ENCODE results near the gene ZNF555.

ZNF555 gene

DNA sequence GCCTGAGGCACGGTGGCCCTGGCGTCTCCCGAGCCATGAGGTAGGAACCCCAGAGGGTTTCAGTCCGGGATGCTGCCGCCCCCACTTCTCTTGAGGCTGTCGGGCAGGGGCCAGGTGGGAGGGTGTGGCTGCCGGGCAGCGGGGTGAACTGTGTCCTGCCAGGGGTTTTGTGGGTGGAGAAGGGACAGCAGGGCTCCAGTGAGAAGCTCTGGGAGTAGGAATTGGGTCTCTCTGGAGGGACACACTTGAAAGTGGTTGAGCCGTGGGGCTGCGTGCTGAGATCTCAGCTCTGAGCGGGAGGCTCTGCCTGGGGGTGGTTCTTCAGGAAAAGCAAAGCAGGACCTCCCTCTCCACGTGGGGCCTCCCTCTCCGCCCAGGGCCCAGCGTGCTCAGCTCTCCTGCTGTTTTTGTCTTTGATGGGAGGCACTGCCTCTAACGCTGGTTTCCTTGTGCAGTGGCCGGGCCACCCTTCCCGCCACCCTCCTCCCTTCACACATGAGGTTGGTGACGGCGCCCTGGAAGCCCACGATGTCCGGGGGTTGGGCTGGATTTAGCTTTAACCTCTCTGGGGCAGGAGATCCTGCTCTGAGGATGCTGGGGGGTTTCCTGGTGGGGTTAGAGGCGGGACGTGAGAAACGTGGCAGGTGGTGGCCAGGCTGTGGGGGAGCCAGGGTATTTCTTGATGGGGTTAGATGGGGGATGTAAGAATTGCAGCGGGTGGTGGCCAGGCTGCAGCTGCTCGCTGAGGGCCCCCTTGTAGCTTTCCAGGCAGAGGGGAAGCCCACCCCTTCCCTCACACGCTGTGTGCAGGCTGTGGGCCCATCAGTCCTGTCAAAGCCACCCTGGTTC is 36.9 kb upstream of the ZNF555 start:
- TF ChIP-seq ZNF8 (CRISPR knock-in tag; IDR thresholded peaks at IDR 0.05), result no peak
- TF ChIP-seq, protein P1, sequence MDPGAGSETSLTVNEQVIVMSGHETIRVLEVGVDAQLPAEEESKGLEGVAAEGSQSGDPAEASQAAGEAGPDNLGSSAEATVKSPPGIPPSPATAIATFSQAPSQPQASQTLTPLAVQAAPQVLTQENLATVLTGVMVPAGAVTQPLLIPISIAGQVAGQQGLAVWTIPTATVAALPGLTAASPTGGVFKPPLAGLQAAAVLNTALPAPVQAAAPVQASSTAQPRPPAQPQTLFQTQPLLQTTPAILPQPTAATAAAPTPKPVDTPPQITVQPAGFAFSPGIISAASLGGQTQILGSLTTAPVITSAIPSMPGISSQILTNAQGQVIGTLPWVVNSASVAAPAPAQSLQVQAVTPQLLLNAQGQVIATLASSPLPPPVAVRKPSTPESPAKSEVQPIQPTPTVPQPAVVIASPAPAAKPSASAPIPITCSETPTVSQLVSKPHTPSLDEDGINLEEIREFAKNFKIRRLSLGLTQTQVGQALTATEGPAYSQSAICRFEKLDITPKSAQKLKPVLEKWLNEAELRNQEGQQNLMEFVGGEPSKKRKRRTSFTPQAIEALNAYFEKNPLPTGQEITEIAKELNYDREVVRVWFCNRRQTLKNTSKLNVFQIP (CRISPR knock-in tag; IDR thresholded peaks at IDR 0.05; ENCODE audit: borderline replicate concordance, low read depth), result no peak
- no peak for ATAC-seq

DNA sequence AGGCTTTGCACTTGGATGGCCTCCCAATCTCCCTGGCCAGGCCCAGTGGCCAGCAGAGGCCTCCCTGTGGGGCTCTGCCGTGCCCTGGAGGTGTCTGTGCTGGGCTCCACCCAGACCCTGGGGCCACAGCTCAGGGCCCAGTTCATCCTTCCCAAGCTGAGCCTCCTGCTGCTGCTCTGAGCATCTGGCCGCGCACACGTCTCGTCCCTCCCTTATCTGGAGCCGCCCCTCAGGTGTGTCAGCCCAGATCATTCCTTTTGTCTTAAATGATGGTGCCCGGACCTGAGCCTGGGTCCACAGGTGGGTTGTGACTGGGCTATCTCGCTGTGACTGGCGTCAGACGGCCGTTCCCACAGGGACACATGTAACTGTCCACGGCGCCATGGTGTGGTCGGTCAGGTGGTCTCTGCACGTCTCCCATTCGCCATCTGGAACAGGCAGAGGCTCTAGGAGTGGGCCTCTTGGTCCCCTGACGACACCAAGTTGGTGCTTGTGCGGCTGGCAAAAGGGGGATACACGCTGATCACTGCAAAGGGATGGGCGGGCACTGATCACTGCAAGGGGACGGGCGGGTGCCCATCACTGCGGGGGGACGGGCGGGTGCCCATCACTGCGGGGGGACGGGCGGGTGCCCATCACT is 35.9 kb upstream of the ZNF555 start:
- no peak for ATAC-seq
- TF ChIP-seq PPARA (CRISPR knock-in tag; IDR thresholded peaks at IDR 0.05; ENCODE audit: borderline replicate concordance), result no peak
- no peak for TF ChIP-seq ZC3H10 (CRISPR knock-in tag; IDR thresholded peaks at IDR 0.05)
- TF ChIP-seq ZFP3 (CRISPR knock-in tag; IDR thresholded peaks at IDR 0.05), result no peak
- TF ChIP-seq BACH2 (CRISPR knock-in tag; IDR thresholded peaks at IDR 0.05; ENCODE audit: borderline replicate concordance), result no peak
- TF ChIP-seq ESRRG (CRISPR knock-in tag; IDR thresholded peaks at IDR 0.05), result no peak
- no peak for TF ChIP-seq ARNTL (CRISPR knock-in tag; IDR thresholded peaks at IDR 0.05; ENCODE audit: borderline replicate concordance, low read depth)

DNA sequence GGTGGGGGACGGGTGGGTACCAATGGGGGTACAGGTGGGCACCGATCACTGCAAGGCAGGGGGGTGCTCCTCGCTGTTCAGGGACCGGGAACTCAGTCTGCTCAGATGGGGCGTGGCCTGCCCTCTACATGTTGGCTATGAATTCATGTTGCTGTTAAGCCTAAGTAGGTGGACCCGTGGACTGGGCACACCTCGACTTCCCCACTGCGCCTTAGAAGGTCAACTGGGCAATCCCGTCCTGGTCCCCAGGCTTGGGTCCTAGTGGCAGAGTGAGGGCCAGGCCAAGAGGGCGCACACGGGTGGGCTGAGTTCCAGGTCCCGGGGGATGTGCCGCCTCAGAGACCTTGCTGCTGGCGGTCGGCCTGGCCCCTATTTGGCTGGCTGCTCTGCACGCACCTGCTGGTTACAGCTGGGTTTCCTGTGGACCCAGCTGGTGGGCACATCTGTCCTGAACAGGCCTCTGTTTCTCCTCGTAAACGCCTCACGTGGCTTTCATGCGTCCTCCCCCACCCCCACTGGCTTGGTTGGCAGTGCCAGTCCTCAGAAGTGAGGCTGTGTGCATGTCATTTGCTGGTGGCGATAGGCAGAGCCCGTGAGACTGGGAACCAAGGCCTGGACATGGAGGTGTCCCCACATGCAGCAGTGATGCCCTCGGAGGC is 35.2 kb upstream of the ZNF555 start:
- no peak for ATAC-seq
- no peak for TF ChIP-seq TCF4 (CRISPR knock-in tag; IDR thresholded peaks at IDR 0.05; ENCODE audit: borderline replicate concordance)

DNA sequence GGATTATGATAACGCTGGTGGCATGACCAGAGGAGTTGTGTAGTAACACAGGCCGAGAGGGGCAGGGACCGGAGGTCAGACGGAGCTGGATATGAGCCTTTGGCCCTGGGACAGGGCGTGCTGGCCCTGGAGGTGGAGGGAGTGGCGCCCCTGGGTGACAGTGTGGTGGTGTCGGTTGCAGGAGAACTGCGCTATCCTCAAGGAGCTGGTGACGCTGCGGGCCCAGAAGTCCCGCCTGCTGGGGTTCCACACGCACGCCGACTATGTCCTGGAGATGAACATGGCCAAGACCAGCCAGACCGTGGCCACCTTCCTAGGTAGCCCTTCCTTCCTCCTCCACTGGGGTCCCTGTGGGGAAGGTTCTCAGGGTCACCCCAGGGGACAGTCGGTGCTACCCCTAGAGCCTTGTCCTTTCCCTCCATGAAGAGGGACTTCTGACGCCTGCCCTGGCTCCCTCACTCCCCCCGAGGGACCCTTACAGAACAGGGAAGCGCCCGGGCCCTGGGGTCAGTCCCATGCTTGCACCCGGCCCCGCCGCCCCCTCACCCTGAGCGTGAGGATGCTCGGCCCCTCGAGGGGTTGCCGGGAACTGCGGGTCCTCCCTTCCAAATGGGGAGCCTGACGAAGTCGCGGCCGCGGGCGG is 34.4 kb upstream of the ZNF555 start:
- TF ChIP-seq SNAI2 (CRISPR knock-in tag; IDR thresholded peaks at IDR 0.05), result no peak
- TF ChIP-seq, protein P2, sequence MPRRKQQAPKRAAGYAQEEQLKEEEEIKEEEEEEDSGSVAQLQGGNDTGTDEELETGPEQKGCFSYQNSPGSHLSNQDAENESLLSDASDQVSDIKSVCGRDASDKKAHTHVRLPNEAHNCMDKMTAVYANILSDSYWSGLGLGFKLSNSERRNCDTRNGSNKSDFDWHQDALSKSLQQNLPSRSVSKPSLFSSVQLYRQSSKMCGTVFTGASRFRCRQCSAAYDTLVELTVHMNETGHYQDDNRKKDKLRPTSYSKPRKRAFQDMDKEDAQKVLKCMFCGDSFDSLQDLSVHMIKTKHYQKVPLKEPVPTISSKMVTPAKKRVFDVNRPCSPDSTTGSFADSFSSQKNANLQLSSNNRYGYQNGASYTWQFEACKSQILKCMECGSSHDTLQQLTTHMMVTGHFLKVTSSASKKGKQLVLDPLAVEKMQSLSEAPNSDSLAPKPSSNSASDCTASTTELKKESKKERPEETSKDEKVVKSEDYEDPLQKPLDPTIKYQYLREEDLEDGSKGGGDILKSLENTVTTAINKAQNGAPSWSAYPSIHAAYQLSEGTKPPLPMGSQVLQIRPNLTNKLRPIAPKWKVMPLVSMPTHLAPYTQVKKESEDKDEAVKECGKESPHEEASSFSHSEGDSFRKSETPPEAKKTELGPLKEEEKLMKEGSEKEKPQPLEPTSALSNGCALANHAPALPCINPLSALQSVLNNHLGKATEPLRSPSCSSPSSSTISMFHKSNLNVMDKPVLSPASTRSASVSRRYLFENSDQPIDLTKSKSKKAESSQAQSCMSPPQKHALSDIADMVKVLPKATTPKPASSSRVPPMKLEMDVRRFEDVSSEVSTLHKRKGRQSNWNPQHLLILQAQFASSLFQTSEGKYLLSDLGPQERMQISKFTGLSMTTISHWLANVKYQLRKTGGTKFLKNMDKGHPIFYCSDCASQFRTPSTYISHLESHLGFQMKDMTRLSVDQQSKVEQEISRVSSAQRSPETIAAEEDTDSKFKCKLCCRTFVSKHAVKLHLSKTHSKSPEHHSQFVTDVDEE (CRISPR knock-in tag; IDR thresholded peaks at IDR 0.05), result no peak
- TF ChIP-seq ARNTL (CRISPR knock-in tag; IDR thresholded peaks at IDR 0.05; ENCODE audit: borderline replicate concordance, low read depth), result no peak
- no peak for TF ChIP-seq RARB (CRISPR knock-in tag; IDR thresholded peaks at IDR 0.05)
- TF ChIP-seq ESRRG (CRISPR knock-in tag; IDR thresholded peaks at IDR 0.05), result no peak
- TF ChIP-seq ZFP30 (CRISPR knock-in tag; IDR thresholded peaks at IDR 0.05), result no peak
- TF ChIP-seq PPARA (CRISPR knock-in tag; IDR thresholded peaks at IDR 0.05; ENCODE audit: borderline replicate concordance), result no peak
- TF ChIP-seq ZNF565 (CRISPR knock-in tag; conservative IDR thresholded peaks at IDR 0.05; ENCODE audit: low read depth), result no peak
- TF ChIP-seq, protein P1 (CRISPR knock-in tag; IDR thresholded peaks at IDR 0.05; ENCODE audit: borderline replicate concordance, low read depth), result no peak
- TF ChIP-seq OSR1 (CRISPR knock-in tag; IDR thresholded peaks at IDR 0.05), result no peak
- TF ChIP-seq ZNF70 (CRISPR knock-in tag; IDR thresholded peaks at IDR 0.05), result no peak
- TF ChIP-seq BACH2 (CRISPR knock-in tag; IDR thresholded peaks at IDR 0.05; ENCODE audit: borderline replicate concordance), result no peak
- TF ChIP-seq, protein P3, sequence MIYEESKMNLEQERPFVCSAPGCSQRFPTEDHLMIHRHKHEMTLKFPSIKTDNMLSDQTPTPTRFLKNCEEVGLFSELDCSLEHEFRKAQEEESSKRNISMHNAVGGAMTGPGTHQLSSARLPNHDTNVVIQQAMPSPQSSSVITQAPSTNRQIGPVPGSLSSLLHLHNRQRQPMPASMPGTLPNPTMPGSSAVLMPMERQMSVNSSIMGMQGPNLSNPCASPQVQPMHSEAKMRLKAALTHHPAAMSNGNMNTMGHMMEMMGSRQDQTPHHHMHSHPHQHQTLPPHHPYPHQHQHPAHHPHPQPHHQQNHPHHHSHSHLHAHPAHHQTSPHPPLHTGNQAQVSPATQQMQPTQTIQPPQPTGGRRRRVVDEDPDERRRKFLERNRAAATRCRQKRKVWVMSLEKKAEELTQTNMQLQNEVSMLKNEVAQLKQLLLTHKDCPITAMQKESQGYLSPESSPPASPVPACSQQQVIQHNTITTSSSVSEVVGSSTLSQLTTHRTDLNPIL (CRISPR knock-in tag; IDR thresholded peaks at IDR 0.05; ENCODE audit: low read depth), result no peak
- no peak for ATAC-seq
